GM18519 (cell line): ENCODE data around the gene F12.
"Not testable (repeated sequence)": the region's sequence is repeated elsewhere in the genome, so short reads cannot be mapped to it uniquely, and the experiment has no call there.

Source experiments
- ATAC-seq: cut with Tn5 transposase; IDR thresholded peaks from one replicate; pipeline ENCODE4 v1.9.1; 2021; ENCODE audit warnings: mild to moderate bottlenecking, moderate library complexity; ENCODE audit not compliant: unreplicated experiment, low FRiP score

Gene F12

DNA sequence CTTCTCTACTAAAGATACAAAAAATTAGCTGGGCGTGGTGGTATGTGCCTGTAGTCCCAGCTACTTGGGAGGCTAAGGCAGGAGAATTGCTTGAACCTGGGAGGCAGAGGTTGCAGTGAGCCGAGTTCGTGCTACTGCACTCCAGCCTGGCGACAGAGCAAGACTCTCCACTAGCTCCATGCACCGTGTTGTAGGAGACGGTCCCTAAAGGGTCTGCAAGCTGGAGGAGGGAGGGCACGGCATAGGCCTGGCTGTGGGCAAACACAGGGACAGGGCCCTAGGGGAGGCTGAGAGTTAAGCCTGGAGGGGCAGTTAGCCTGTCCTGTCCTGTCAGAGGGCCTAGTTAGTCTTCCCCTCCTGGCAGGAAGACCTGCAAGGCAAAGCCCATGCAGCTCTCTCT lies 48.6 kb downstream of the F12 start:
- ATAC-seq, result not testable (repeated sequence)

DNA sequence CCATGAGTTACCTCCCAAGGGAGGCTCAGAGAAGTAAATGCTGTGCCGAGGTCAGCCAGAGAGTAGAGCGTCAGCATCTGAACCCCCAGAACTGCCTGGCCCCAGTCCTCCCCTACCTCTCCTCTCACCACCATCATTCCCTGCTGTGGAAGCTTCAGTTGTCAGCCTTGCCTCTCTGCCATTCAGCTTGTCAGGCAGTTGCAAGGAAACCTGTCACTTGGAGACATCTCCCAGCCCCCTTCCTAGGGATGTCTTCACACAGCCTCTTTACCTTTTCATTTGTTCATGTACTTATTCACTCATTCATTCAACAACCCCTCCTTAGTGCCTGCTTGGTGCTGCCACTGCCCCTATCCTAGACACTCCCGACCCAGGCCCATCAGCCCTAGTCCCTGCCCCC lies 49.5 kb downstream of the F12 start:
- ATAC-seq, result no peak

DNA sequence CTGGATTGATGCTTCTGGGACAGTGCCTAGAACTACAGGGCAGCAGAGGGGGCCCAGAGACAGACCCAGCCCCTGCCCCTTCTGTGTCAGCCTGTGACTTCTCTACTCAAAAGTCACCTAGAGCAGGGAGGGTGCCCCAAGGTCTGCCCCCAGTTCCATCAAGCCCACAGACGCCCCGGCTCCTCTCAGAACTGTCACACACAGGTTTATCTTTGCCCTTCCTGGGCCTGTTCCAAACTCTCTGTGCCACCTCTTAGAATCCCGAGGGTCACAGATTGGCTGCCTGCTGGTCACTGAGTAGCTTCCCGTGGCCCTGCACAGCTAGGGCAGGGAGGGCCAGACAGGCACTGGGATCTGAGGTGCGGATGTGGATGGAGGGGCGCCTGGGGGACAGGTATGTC lies 49.9 kb downstream of the F12 start:
- ATAC-seq, result no peak

DNA sequence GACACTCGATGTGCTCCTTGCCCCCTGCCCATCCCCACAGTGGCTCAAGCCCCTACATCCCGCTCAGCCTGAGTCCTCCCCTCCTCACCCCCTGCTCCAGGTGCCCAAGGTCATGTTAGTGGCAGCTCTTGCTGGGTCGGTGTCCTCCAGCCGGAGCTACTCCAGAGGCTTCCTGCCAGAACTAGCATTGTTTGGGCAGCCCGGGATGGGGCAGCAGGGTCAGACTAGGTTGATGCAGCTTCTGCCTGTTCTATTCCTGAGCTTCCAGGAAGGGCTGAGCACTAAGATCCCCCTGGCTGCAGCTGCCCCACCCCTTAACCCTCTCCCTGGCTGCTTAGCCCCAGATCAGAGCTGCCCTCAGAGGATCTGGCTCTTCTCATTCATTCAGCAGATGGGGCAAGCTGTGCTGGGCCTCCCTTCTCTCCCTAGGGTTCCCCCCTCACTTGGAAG lies 51.0 kb downstream of the F12 start:
- no peak for ATAC-seq

DNA sequence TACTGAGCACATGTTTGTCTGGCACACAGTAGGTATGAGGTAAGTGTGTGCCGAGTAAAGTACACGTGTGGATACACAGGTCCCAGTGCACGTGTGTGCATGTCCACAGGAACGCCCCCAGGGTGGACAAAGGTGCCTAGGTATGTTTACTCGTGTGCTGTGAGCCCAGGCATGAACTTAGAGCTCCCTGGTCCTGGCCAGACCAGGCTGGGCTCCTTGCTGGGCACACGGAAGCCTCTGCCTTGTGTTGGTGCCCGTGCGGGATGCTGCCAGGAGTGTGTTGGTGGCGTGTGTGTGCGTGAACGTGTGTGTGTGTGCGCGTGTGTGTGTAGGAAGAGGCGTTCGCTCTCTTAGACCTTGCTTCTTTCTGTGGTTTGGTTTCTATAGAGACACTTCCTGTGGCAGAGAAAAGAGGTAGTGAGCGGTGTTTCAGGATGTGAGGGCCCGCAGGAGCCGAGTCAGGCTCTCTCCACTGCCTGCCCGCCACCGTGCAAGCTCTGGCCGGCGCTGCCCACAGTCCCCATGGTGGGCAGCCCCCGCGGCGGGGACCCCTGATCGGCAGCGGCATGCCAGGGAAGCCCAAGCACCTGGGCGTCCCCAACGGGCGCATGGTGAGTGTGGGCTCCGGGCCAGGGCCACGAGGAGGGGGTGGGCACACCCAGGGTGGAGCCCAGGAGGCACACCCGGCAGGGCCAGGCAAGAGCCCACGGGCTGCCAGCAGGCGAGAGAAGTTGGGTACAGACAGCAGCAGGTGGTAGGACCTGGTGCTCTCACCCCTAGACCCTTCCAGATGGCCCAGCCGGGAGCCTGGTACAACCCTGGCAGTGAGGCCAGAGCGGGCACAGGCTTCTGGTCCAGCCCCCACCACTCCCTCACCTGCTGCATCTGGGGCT lies 51.7 kb downstream of the F12 start, which contains the start of gene RGS14:
Gene RGS14, plus strand, starts transcription at position 466 of the 893 bp plus-strand sequence. Its CDS starts 101 bp downstream, at position 567.
- ATAC-seq, result peak; percentile 83

DNA sequence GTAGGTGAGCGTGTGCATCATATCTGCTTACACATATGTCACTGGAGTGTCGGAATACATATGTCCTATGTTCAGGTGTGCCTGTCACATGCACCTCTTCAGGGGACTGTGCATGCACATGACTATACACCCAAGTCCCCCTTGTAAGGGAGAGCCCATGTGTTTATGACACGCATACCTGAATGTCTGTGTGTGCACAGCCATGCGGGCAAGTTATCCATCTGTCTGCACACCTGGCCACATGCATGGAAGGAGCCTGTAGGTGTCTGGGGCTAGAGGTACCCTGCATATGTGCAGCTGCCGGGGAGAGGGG lies 52.3 kb downstream of the F12 start:
- no peak for ATAC-seq

DNA sequence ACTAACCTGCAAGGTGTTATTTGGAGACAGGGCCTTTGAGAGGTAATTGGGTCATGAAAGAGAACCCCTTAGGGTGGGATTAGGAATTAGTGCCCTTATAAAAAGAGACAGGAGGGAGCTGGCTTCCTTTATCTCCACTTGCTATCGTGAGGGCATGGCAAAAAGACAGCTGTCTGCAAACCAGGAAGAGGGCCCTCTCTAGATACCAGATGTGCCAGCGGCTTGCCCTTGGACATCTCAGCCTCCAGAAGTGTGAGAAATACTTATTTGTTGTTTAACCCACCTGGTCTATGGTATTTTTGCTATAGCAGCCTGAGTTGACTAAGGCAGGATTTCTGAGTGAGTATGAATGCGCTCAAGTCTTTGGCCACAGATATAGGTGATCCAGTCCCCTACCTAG lies 52.6 kb downstream of the F12 start:
- ATAC-seq, result no peak

DNA sequence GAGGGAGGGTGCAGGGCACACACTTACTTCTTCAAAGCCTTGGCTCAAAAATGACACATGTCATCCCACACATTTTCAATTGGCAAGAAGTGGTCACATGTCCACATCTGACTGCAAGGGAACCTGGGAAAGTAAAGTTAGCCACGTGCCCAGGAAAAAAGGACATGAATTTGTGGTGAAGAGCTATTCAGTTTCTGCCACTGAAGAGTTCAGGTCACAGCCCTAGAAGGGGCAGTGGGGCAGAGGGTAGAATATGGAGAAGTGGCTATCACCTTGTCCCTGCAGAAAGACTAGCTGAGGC lies 53.5 kb downstream of the F12 start:
- no peak for ATAC-seq

DNA sequence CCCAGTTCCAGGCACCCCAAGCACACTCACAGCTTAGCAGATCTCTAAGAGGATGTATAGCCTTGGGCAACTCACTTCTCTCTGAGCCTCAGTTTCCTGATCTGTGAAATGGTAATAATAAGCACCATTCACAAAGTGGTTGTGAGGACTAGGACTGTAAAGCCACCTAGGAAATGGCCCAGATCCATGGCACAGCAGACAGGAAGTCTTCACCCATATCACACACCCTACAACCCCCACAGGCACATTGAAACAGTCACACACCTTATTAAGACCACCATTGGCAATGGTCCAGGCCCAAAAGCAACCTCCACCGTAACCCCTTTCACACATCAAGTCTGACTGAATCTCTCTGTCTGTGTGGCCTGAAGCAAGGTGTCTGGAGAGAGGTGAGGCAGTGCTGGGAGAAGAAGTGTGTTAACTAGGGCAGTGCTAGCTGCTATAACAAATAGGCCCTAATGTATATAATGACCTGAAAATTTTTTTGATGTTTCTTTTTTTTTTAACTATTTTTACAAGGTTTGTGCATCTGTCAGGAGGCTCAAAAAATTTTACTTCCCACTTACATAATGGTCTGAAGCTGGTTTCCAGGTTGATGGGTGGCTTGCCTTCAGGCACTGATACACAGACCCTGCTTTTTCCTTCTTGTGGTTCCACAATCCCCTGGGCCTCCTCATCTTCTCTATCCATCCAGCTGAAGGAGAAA lies 54.0 kb downstream of the F12 start:
- no peak for ATAC-seq

DNA sequence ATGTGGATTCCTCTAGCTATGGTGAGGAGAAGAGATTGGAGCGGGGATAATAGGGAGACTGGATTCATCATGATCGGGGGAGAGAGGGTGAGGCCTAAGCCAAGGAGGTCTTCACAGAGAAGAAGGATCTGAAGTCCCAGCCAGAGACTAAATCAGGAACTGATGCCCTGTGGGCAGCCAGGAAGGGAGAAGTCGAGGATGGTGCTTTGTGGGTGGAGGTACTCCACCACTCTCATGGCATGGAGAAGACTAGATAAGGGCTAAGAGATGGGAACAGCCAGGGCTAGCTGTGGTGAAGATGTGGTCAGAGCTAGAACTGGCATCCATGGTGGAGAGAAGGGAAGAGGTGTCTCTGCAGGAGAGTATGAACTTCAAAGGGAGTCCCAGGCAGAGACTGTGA lies 54.7 kb downstream of the F12 start:
- ATAC-seq, result no peak

DNA sequence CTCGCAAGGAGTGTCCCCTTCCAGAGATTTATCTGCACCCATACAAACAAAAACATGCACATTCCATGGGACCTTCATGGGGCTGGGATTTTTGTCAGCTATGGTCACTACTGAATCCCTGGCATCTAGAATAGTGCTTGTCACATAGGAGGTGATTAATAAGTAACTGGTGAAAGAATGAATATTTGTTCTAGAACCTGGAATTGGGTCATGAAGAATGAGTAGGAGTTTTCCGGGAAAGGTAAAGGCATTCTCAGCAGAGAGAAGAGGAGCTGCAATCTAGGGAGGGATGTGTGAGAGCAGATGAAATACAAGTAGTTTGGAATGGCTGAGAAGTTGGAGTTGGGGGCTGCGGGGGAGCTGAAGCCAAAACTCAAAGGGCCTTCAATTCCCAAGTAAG lies 55.1 kb downstream of the F12 start:
- ATAC-seq, result no peak

DNA sequence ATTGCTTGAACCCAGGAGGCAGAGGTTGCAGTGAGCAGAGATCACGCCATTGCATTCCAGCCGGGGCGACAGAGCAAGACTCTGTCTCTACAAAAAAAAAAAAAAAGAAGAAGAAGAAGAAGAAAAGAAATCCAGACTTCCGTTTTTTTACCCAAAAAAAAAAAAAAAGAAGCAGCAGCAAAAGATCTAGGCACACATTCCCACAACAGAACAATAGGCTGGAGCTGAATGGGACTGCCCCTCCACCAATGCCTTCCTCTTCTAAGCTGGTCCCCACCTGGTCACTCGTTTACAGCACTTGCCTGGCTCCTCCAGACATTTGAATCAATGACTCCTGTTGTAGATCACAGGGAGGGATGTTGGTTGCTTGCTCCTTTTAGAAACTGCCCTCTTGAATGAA lies 56.3 kb downstream of the F12 start:
- no peak for ATAC-seq
